A673 (cell line): ENCODE data around the gene SPACA4.

Experiments used
- CTCF ChIP-seq: fragments of 300-800, 200-600 bp; sonication (generic); conservative IDR thresholded peaks from 2 replicates; pipeline ENCODE4 v1.5.1; 2017; ENCODE audit warnings: low read depth, mild to moderate bottlenecking, antibody characterized with exemption, low read length, moderate library complexity, mixed read lengths
- EZH2 ChIP-seq: fragments of 200-600 bp; sonication (generic); IDR thresholded peaks from 2 replicates; pipeline ENCODE4 v1.6.1; 2017; ENCODE audit warnings: borderline replicate concordance, low read depth, mild to moderate bottlenecking, mixed read lengths, antibody characterized with exemption, low read length; ENCODE audit not compliant: poor library complexity, severe bottlenecking

- TF ChIP-seq CTCF (peak; percentile 68), EZH2 (no peak)
Observed at GRCh38 chr19:48608798-48609263, 2.3 kb downstream of the SPACA4 start.
